Measurements from ENCODE around the gene EFL1.
"Not testable (repeated sequence)": the region's sequence is repeated elsewhere in the genome, so short reads cannot be mapped to it uniquely, and the experiment has no call there.

Gene EFL1

GRCh38 chr15:82239685-82240391 is 22.7 kb downstream of the EFL1 start:
- Histone ChIP-seq H3K27ac (ENCODE audit: low read length, poor library complexity, severe bottlenecking) (no peak overlapping the region), H3K4ac (ENCODE audit: low read depth in 1 of 2, low read length in 2 of 2) (no peak overlapping the region)
- WGBS: 98% methylated on average over 1 of the region's 5 CpGs

GRCh38 chr15:82237944-82238534 is 24.5 kb downstream of the EFL1 start:
- not testable (repeated sequence) for H3K4me2 ChIP-seq (ENCODE audit: low read length, poor library complexity, severe bottlenecking); H3K4ac ChIP-seq (ENCODE audit: low read depth in 1 of 2, low read length in 2 of 2); H3K27me3 ChIP-seq (ENCODE audit: control insufficient read depth in 1 of 2, insufficient read depth in 1 of 2, low read length in 2 of 2); H3K9ac ChIP-seq (ENCODE audit: low read length); H3K4me3 ChIP-seq (ENCODE audit: insufficient read depth in 1 of 2, low read depth in 1 of 2, low read length in 2 of 2); H3K14ac ChIP-seq (ENCODE audit: low read length in 2 of 2); H3K4me1 ChIP-seq (ENCODE audit: control insufficient read depth, insufficient read depth, low read depth, low read length); H4K91ac ChIP-seq (ENCODE audit: low read length); H3K27ac ChIP-seq (ENCODE audit: low read length, poor library complexity, severe bottlenecking); H2AFZ ChIP-seq (ENCODE audit: low read depth, low read length); H4K8ac ChIP-seq (ENCODE audit: low read length); H2BK12ac ChIP-seq (ENCODE audit: low read length in 2 of 2); H3K79me1 ChIP-seq (replicated peaks; ENCODE audit: low read length, poor library complexity, severe bottlenecking); H2BK120ac ChIP-seq (ENCODE audit: low read depth, low read length); H2BK5ac ChIP-seq (ENCODE audit: low read depth, low read length, poor library complexity, severe bottlenecking); H2BK15ac ChIP-seq (ENCODE audit: low read depth, poor library complexity, severe bottlenecking); DNase-seq; H3K18ac ChIP-seq (ENCODE audit: low read depth in 1 of 2, low read length in 2 of 2); H2AK5ac ChIP-seq (ENCODE audit: low read length, severe bottlenecking); H3K23ac ChIP-seq (ENCODE audit: low read length in 2 of 2); H3K9me3 ChIP-seq (ENCODE audit: control insufficient read depth, low read length)
- WGBS: 80% methylated on average over 1 of the region's 3 CpGs
- H3K36me3 ChIP-seq (ENCODE audit: control insufficient read depth in 1 of 2, insufficient read depth in 2 of 2, low read depth in 1 of 2, low read length in 2 of 2): peaks cover 0 to 44% of the 10 kb centered on the region in 2 experiments

More at GRCh38 chr15:82239685-82240391, 22.7 kb downstream of the EFL1 start:
- peaks cover 1% of the 10 kb centered on the region for H3K79me1 ChIP-seq (replicated peaks; ENCODE audit: low read length, poor library complexity, severe bottlenecking)
- no peak overlapping the region for H3K14ac ChIP-seq (ENCODE audit: low read length in 2 of 2)
- no peak overlapping the region for H4K8ac ChIP-seq (ENCODE audit: low read length)
- no peak overlapping the region for H2BK12ac ChIP-seq (ENCODE audit: low read length in 2 of 2)
- H2BK5ac ChIP-seq (ENCODE audit: low read depth, low read length, poor library complexity, severe bottlenecking): no peak overlapping the region
- no peak overlapping the region for H3K18ac ChIP-seq (ENCODE audit: low read depth in 1 of 2, low read length in 2 of 2)
- H2BK15ac ChIP-seq (ENCODE audit: low read depth, poor library complexity, severe bottlenecking): no peak overlapping the region
- H4K91ac ChIP-seq (ENCODE audit: low read length): no peak overlapping the region
- H2AFZ ChIP-seq (ENCODE audit: low read depth, low read length): no peak overlapping the region
- H3K9me3 ChIP-seq (ENCODE audit: control insufficient read depth, low read length): no peaks in the 10 kb centered on the region
- no peaks in the 10 kb centered on the region for H3K4me1 ChIP-seq (ENCODE audit: control insufficient read depth, insufficient read depth, low read depth, low read length)
- no peaks in the 10 kb centered on the region for H3K27me3 ChIP-seq (ENCODE audit: control insufficient read depth in 1 of 2, insufficient read depth in 1 of 2, low read length in 2 of 2)
- DNase-seq: no peak
- H3K9ac ChIP-seq (ENCODE audit: low read length): no peak overlapping the region
- no peak overlapping the region for H3K4me2 ChIP-seq (ENCODE audit: low read length, poor library complexity, severe bottlenecking)
- H3K23ac ChIP-seq (ENCODE audit: low read length in 2 of 2): no peak overlapping the region
- no peak overlapping the region for H2AK5ac ChIP-seq (ENCODE audit: low read length, severe bottlenecking)
- H3K4me3 ChIP-seq (ENCODE audit: insufficient read depth in 1 of 2, low read depth in 1 of 2, low read length in 2 of 2): no peak overlapping the region
- peaks cover 0 to 56% of the 10 kb centered on the region in 2 experiments for H3K36me3 ChIP-seq (ENCODE audit: control insufficient read depth in 1 of 2, insufficient read depth in 2 of 2, low read depth in 1 of 2, low read length in 2 of 2)
- H2BK120ac ChIP-seq (ENCODE audit: low read depth, low read length): no peak overlapping the region

- Histone ChIP-seq H2AK5ac (ENCODE audit: low read length, severe bottlenecking) (no peak overlapping the region), H2BK12ac (ENCODE audit: low read length in 2 of 2) (no peak overlapping the region), H2BK120ac (ENCODE audit: low read depth, low read length) (no peak overlapping the region), H3K18ac (ENCODE audit: low read depth in 1 of 2, low read length in 2 of 2) (no peak overlapping the region), H3K4ac (ENCODE audit: low read depth in 1 of 2, low read length in 2 of 2) (no peak overlapping the region), H4K91ac (ENCODE audit: low read length) (no peak overlapping the region), H3K9me3 (ENCODE audit: control insufficient read depth, low read length) (no peaks in the 10 kb centered on the region), H3K14ac (ENCODE audit: low read length in 2 of 2) (no peak overlapping the region), H4K8ac (ENCODE audit: low read length) (no peak overlapping the region), H3K79me1 (replicated peaks; ENCODE audit: low read length, poor library complexity, severe bottlenecking) (no peaks in the 10 kb centered on the region), H3K27ac (ENCODE audit: low read length, poor library complexity, severe bottlenecking) (no peak overlapping the region), H2AFZ (ENCODE audit: low read depth, low read length) (no peak overlapping the region), H3K27me3 (ENCODE audit: control insufficient read depth in 1 of 2, insufficient read depth in 1 of 2, low read length in 2 of 2) (no peaks in the 10 kb centered on the region), H3K36me3 (ENCODE audit: control insufficient read depth in 1 of 2, insufficient read depth in 2 of 2, low read depth in 1 of 2, low read length in 2 of 2) (peaks cover 0 to 48% of the 10 kb centered on the region in 2 experiments), H2BK15ac (ENCODE audit: low read depth, poor library complexity, severe bottlenecking) (no peak overlapping the region), H3K23ac (ENCODE audit: low read length in 2 of 2) (no peak overlapping the region), H2BK5ac (ENCODE audit: low read depth, low read length, poor library complexity, severe bottlenecking) (no peak overlapping the region), H3K4me2 (ENCODE audit: low read length, poor library complexity, severe bottlenecking) (no peak overlapping the region), H3K9ac (ENCODE audit: low read length) (no peak overlapping the region), H3K4me3 (ENCODE audit: insufficient read depth in 1 of 2, low read depth in 1 of 2, low read length in 2 of 2) (no peak overlapping the region), H3K4me1 (ENCODE audit: control insufficient read depth, insufficient read depth, low read depth, low read length) (no peaks in the 10 kb centered on the region)
- 73% methylated on average over 2 of the region's 2 CpGs for WGBS
- DNase-seq: no peak
Observed at GRCh38 chr15:82231842-82232241, 30.7 kb downstream of the EFL1 start.

GRCh38 chr15:82231233-82231632 is 31.3 kb downstream of the EFL1 start:
- H3K9me3 ChIP-seq (ENCODE audit: control insufficient read depth, low read length): no peaks in the 10 kb centered on the region
- no peaks in the 10 kb centered on the region for H3K27me3 ChIP-seq (ENCODE audit: control insufficient read depth in 1 of 2, insufficient read depth in 1 of 2, low read length in 2 of 2)
- H3K14ac ChIP-seq (ENCODE audit: low read length in 2 of 2): no peak overlapping the region
- no peaks in the 10 kb centered on the region for H3K79me1 ChIP-seq (replicated peaks; ENCODE audit: low read length, poor library complexity, severe bottlenecking)
- peaks cover 0 to 54% of the 10 kb centered on the region in 2 experiments for H3K36me3 ChIP-seq (ENCODE audit: control insufficient read depth in 1 of 2, insufficient read depth in 2 of 2, low read depth in 1 of 2, low read length in 2 of 2)
- no peak overlapping the region for H3K4me2 ChIP-seq (ENCODE audit: low read length, poor library complexity, severe bottlenecking)
- no peaks in the 10 kb centered on the region for H3K4me1 ChIP-seq (ENCODE audit: control insufficient read depth, insufficient read depth, low read depth, low read length)
- no peak overlapping the region for H2AK5ac ChIP-seq (ENCODE audit: low read length, severe bottlenecking)
- WGBS: 48% methylated on average over 2 of the region's 2 CpGs
- H2BK5ac ChIP-seq (ENCODE audit: low read depth, low read length, poor library complexity, severe bottlenecking): no peak overlapping the region
- no peak for DNase-seq
- no peak overlapping the region for H4K91ac ChIP-seq (ENCODE audit: low read length)
- no peak overlapping the region for H3K27ac ChIP-seq (ENCODE audit: low read length, poor library complexity, severe bottlenecking)
- no peak overlapping the region for H2BK12ac ChIP-seq (ENCODE audit: low read length in 2 of 2)
- H2BK15ac ChIP-seq (ENCODE audit: low read depth, poor library complexity, severe bottlenecking): no peak overlapping the region
- H3K4me3 ChIP-seq (ENCODE audit: insufficient read depth in 1 of 2, low read depth in 1 of 2, low read length in 2 of 2): no peak overlapping the region
- no peak overlapping the region for H3K23ac ChIP-seq (ENCODE audit: low read length in 2 of 2)
- no peak overlapping the region for H3K4ac ChIP-seq (ENCODE audit: low read depth in 1 of 2, low read length in 2 of 2)
- H2BK120ac ChIP-seq (ENCODE audit: low read depth, low read length): no peak overlapping the region
- H3K18ac ChIP-seq (ENCODE audit: low read depth in 1 of 2, low read length in 2 of 2): no peak overlapping the region
- H4K8ac ChIP-seq (ENCODE audit: low read length): no peak overlapping the region
- no peak overlapping the region for H2AFZ ChIP-seq (ENCODE audit: low read depth, low read length)
- no peak overlapping the region for H3K9ac ChIP-seq (ENCODE audit: low read length)
